HL-60 (cell line): ENCODE data around the gene PPP1R11.

Experiments used
- POLR2AphosphoS5 ChIP-seq: IDR thresholded peaks from 2 replicates; pipeline ENCODE4 v1.6.1; 2012; ENCODE audit warnings: low read depth
- SPI1 ChIP-seq: IDR thresholded peaks from 2 replicates; pipeline ENCODE4 v1.6.1; 2012; ENCODE audit warnings: low read depth, mild to moderate bottlenecking, borderline replicate concordance

DNA sequence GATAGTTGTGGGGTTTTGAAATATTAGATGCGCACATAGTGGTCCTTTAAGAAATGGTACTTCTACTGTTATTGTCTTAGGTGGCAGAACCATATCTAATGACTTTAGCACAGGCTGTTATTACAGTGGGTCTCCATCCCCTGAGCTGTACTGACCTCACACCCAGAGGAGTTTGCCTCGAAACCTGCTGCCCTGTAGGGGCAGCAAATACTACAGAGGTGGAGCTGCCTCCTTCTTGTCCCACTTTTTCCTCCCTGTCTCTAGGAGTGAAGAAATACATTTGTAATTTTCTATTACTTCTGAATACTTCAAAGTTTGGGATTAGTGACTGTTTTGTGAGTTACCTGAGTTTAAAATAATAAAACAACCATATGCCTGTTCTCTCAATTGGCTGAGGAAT is 37.7 kb downstream of the PPP1R11 start:
- TF ChIP-seq SPI1 (no peak), POLR2AphosphoS5 (no peak)
